ENCODE results near the gene TTC22. TPM values are rescaled to one million over a fixed set of nuclear protein-coding genes. Genes with fewer than 3 reads are reported as not detected.

The TTC22 gene
- total RNA-seq, 1 donor from 2014 or later: not detected

GRCh38 chr1:54757833-54758232, 43.3 kb downstream of the TTC22 start:
- peaks cover 5% of the 10 kb centered on the region for H3K27me3 Mint-ChIP-seq (ENCODE audit: insufficient read depth, low read depth)
- peaks cover 7% of the 10 kb centered on the region for H3K79me2 ChIP-seq (ENCODE audit: low read depth)

GRCh38 chr1:54754486-54755285, 46.4 kb downstream of the TTC22 start:
- Histone ChIP-seq H3K9ac (no peak overlapping the region), H3K4me2 (no peak overlapping the region), H3K9me3 (ENCODE audit: low read depth) (no peaks in the 10 kb centered on the region), H3K27me3 (no peaks in the 10 kb centered on the region), H4K20me1 (ENCODE audit: low read depth) (no peaks in the 10 kb centered on the region), H3F3A (ENCODE audit: low read depth) (peaks cover 4% of the 10 kb centered on the region), H3K4me3 (no peak overlapping the region), H3K27ac (no peak overlapping the region), H3K4me1 (no peaks in the 10 kb centered on the region), H3K36me3 (no peaks in the 10 kb centered on the region), H2AFZ (replicated peaks) (no peak overlapping the region), H3K79me2 (ENCODE audit: low read depth) (no peaks in the 10 kb centered on the region)
- Mint-ChIP-seq H3K27me3 (ENCODE audit: insufficient read depth, low read depth) (peaks cover 2% of the 10 kb centered on the region), H3K4me1 (no peaks in the 10 kb centered on the region), H3K27ac (no peak overlapping the region), H3K4me3 (no peak overlapping the region), H3K36me3 (peaks cover 8% of the 10 kb centered on the region), H3K9me3 (no peaks in the 10 kb centered on the region)
- DNase-seq (ENCODE audit: low spot score): no peak
- TF ChIP-seq EZH2phosphoT487 (IDR thresholded peaks at IDR 0.05): no peak

More at GRCh38 chr1:54757833-54758232, 43.3 kb downstream of the TTC22 start:
- Histone ChIP-seq H4K20me1 (ENCODE audit: low read depth) (no peaks in the 10 kb centered on the region), H3K27ac (no peak overlapping the region), H3K27me3 (no peaks in the 10 kb centered on the region), H3K4me3 (no peak overlapping the region), H2AFZ (replicated peaks) (no peak overlapping the region), H3K36me3 (no peaks in the 10 kb centered on the region), H3K9ac (no peak overlapping the region), H3K4me1 (no peaks in the 10 kb centered on the region), H3K4me2 (no peak overlapping the region), H3F3A (ENCODE audit: low read depth) (no peaks in the 10 kb centered on the region), H3K9me3 (ENCODE audit: low read depth) (no peaks in the 10 kb centered on the region)
- no peaks in the 10 kb centered on the region for H3K9me3 Mint-ChIP-seq
- H3K36me3 Mint-ChIP-seq: peaks cover 8% of the 10 kb centered on the region
- peaks cover 5% of the 10 kb centered on the region for H3K4me1 Mint-ChIP-seq
- no peak for TF ChIP-seq CTCF (IDR thresholded peaks at IDR 0.05)
- no peak for TF ChIP-seq EZH2 (IDR thresholded peaks at IDR 0.05)
- no peak for TF ChIP-seq EZH2phosphoT487 (IDR thresholded peaks at IDR 0.05)
- no peak overlapping the region for H3K4me3 Mint-ChIP-seq
- H3K27ac Mint-ChIP-seq: no peak overlapping the region
- no peak for DNase-seq (ENCODE audit: low spot score)

- Histone ChIP-seq H3K9me3 (ENCODE audit: low read depth) (no peaks in the 10 kb centered on the region), H3K27me3 (no peaks in the 10 kb centered on the region), H3F3A (ENCODE audit: low read depth) (peaks cover 4% of the 10 kb centered on the region), H2AFZ (replicated peaks) (no peak overlapping the region), H3K27ac (no peak overlapping the region), H3K4me3 (no peak overlapping the region), H3K79me2 (ENCODE audit: low read depth) (no peaks in the 10 kb centered on the region), H3K4me1 (no peaks in the 10 kb centered on the region), H3K36me3 (no peaks in the 10 kb centered on the region), H3K9ac (no peak overlapping the region), H3K4me2 (no peak overlapping the region), H4K20me1 (ENCODE audit: low read depth) (no peaks in the 10 kb centered on the region)
- no peak for TF ChIP-seq EZH2 (IDR thresholded peaks at IDR 0.05)
- TF ChIP-seq EZH2phosphoT487 (IDR thresholded peaks at IDR 0.05): no peak
- TF ChIP-seq CTCF (IDR thresholded peaks at IDR 0.05): no peak
- Mint-ChIP-seq H3K4me1 (no peaks in the 10 kb centered on the region), H3K27ac (no peak overlapping the region), H3K9me3 (no peaks in the 10 kb centered on the region), H3K27me3 (ENCODE audit: insufficient read depth, low read depth) (peaks cover 2% of the 10 kb centered on the region), H3K36me3 (peaks cover 8% of the 10 kb centered on the region), H3K4me3 (no peak overlapping the region)
- DNase-seq (ENCODE audit: low spot score): no peak
Measured at GRCh38 chr1:54754045-54754444, 47.1 kb downstream of the TTC22 start.

GRCh38 chr1:54751426-54751825, 49.7 kb downstream of the TTC22 start:
- Mint-ChIP-seq H3K27ac (no peak overlapping the region), H3K4me1 (no peaks in the 10 kb centered on the region), H3K36me3 (peaks cover 4% of the 10 kb centered on the region), H3K9me3 (no peaks in the 10 kb centered on the region), H3K4me3 (no peak overlapping the region), H3K27me3 (ENCODE audit: insufficient read depth, low read depth) (peaks cover 2% of the 10 kb centered on the region)
- Histone ChIP-seq H3K36me3 (no peaks in the 10 kb centered on the region), H2AFZ (replicated peaks) (no peak overlapping the region), H3K9ac (no peak overlapping the region), H4K20me1 (ENCODE audit: low read depth) (no peaks in the 10 kb centered on the region), H3K79me2 (ENCODE audit: low read depth) (no peaks in the 10 kb centered on the region), H3K4me1 (no peaks in the 10 kb centered on the region), H3K4me3 (no peak overlapping the region), H3K9me3 (ENCODE audit: low read depth) (no peaks in the 10 kb centered on the region), H3K27me3 (no peaks in the 10 kb centered on the region), H3K27ac (no peak overlapping the region), H3K4me2 (no peak overlapping the region), H3F3A (ENCODE audit: low read depth) (peaks cover 4% of the 10 kb centered on the region)
- TF ChIP-seq EZH2 (IDR thresholded peaks at IDR 0.05) (no peak), CTCF (IDR thresholded peaks at IDR 0.05) (no peak), EZH2phosphoT487 (IDR thresholded peaks at IDR 0.05) (no peak)
- DNase-seq (ENCODE audit: low spot score): no peak

All from neural progenitor cell (in vitro differentiated cells).